GM10248 (cell line): ENCODE data around the gene ADAM22.

Experiments used
- CTCF ChIA-PET: fragments of 300-600 bp; sonication (Branson Sonifier 250); formaldehyde crosslinking; extraction: SDS; loops from one replicate; lab custom pipeline; 2021; ENCODE audit warnings: antibody characterized with exemption; lab: Yijun Ruan, JAX
- POLR2A ChIA-PET: fragments of 350-650 bp; sonication (Branson Sonifier 250); formaldehyde crosslinking; extraction: SDS; loops from one replicate; lab custom pipeline; 2020; ENCODE audit warnings: antibody characterized with exemption; lab: Yijun Ruan, JAX
- DNase-seq: peaks from one replicate; pipeline ENCODE4 v3.0.0; 2012; ENCODE audit errors: extremely low spot score
- TF ChIP-seq, protein P1 (sequence below): IDR thresholded peaks from 2 replicates; pipeline ENCODE4 v1.5.1; 2012; ENCODE audit warnings: mild to moderate bottlenecking, low read depth; ENCODE audit errors: extremely low read depth, missing control alignments, control extremely low read depth

The ADAM22 gene

DNA sequence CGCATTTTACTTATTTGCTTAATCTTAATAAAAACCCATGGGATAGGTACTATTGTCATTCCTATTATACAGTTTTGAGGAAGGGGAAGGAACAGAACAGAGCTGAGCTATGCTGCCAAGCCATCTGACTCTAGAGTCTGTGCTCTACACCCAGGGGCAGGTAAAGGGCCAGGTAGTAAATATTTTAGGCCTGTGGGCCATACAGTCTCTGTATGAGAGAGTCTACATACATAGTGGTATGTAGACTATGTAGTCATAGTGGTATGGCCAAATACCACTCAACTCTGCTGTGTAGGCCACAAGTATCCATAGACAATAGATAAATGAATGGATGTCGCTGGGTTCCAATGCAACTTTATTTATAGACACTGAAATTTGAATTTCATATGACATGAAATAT, 289.2 kb downstream of the ADAM22 start:
- DNase-seq = no peak
- POLR2A ChIA-PET = no interaction called here
- TF ChIP-seq, protein P1, sequence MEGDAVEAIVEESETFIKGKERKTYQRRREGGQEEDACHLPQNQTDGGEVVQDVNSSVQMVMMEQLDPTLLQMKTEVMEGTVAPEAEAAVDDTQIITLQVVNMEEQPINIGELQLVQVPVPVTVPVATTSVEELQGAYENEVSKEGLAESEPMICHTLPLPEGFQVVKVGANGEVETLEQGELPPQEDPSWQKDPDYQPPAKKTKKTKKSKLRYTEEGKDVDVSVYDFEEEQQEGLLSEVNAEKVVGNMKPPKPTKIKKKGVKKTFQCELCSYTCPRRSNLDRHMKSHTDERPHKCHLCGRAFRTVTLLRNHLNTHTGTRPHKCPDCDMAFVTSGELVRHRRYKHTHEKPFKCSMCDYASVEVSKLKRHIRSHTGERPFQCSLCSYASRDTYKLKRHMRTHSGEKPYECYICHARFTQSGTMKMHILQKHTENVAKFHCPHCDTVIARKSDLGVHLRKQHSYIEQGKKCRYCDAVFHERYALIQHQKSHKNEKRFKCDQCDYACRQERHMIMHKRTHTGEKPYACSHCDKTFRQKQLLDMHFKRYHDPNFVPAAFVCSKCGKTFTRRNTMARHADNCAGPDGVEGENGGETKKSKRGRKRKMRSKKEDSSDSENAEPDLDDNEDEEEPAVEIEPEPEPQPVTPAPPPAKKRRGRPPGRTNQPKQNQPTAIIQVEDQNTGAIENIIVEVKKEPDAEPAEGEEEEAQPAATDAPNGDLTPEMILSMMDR = no peak
- CTCF ChIA-PET = interaction anchor here (1.1 to 2.4 kb wide), 2 partner anchors 9 to 12 kb away, joined by 4 to 7 read pairs; no protein-coding TSS in a partner anchor

DNA sequence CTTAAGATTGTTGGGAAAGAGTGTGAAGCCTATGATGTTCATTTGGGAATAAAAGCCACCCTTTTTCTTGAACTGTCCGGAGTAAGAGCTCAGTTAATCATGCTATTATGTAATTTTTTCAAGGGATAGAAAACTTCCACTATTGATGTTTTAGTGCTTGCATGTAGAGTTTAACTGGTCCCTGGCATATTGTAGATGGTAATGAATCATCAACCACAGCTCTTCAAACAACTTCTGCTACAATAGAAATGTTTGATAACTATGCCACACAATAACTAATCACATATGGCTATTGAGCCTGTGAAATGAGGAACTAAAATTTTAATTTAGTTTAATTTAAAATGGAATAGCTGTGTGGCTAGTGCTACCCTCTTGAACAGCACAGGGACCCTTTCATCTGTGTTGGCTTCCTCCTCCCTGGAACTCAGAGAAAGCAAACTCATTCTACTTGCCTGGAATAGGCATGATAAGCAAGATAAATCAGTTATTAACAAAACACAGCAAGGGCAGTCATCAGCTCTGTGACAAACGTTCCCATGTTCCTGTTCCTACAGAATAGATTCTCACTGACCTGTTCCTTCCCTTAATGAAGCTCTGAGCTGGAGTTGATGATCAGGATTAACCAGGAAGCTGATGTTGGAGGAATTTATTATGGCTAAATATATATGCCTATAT, 290.7 kb downstream of the ADAM22 start:
- CTCF ChIA-PET = interaction anchor here (1.1 to 2.4 kb wide), 3 partner anchors 11 to 133 kb away, joined by 3 to 7 read pairs (median 4); no protein-coding TSS in a partner anchor
- TF ChIP-seq, protein P1 = no peak
- no peak for DNase-seq
- POLR2A ChIA-PET = no interaction called here

DNA sequence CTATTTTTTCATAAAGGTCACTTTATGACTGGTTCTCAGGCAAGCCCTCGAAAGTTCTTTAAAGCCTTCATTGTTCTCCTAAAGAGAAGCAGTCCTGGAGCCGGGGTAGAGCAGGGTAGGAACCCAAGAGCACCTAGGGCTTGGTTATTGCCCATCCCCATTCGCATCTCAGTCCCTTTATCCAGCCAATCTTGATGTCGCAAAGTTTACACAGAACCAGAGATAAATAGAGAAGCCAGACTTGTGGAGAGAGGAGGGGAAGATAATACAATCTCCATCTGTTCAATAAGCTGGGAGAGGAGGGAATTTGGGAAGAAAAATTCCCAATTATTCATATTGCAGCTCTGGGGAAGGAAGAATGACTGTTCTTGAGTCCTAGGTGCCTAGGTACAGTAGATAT, 292.1 kb downstream of the ADAM22 start:
- TF ChIP-seq, protein P1 = no peak

DNA sequence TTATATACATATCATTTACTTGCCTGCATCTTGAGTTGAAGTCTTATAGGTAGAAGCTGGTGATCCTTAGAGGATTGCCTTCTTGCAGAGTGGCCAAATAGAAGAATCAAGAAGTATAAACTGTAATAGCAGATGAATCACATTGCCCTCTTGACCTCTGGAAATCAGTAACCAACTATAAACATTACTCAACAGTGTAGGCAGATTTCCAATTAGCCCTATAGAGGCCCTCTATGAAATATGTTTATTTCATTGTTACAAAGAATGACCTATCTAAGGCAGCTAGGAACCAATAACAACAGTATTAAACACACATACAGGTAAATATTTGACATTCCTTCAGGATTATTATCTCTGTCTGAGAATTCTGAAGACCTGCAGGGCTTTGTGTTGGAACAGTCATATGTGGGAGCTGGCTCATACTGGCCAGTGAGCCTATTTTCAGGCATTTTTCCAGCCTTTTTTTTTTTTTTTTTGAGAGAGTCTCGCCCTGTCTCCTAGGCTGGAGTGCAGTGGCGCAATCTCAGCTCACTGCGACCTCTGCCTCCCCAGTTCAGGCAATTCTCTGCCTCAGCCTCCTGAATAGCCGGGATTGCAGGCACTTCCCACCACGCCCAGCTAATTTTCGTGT, 292.9 kb downstream of the ADAM22 start:
- POLR2A ChIA-PET = no interaction called here
- TF ChIP-seq, protein P1 = no peak
- DNase-seq = no peak
- CTCF ChIA-PET = interaction anchor here (1.1 to 2.2 kb wide), 4 partner anchors 9 to 132 kb away, joined by 3 to 10 read pairs (median 4); no protein-coding TSS in a partner anchor

More for the DNA sequence above, 292.1 kb downstream of the ADAM22 start:
- ChIA-PET POLR2A (no interaction called here), CTCF (interaction anchor here (1.1 to 2.2 kb wide), 4 partner anchors 8 to 133 kb away, joined by 3 to 10 read pairs (median 4); no protein-coding TSS in a partner anchor)
- DNase-seq = no peak

DNA sequence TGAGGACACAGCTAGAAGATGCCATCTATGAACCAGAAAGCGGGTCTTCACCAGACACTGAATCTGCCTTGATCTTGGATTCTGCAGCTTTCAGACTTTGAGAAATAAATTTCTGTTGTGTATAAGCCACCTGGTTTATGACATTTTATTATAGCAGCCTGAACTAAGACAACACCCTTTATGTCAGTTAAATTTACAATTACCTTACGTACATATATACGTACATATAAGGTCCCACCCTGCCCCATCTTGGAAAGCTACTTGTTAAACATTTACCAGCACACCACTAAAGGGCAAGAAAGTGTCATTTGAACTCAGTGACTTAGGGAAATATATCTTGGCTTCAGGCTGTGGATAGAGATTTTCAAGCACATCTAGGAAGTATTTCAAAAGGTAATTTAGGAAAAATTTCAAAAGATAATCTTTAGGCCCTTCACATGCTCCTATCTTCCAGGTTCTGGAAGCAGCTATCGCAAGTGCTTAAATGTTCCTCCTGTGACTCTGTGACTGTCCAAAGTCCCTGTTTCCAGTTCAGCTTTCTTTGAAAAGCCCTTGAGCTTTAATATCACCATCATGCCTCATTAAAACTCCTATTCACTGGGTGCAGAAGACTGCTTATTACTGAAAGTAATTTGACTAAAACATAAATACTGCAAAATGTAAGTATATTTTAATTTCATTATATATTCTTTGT, 295.4 kb downstream of the ADAM22 start:
- TF ChIP-seq, protein P1 = no peak
- POLR2A ChIA-PET = no interaction called here
- no peak for DNase-seq
- CTCF ChIA-PET = interaction anchor here (0.9 to 1.9 kb wide), 3 partner anchors 9 to 116 kb away, joined by 3 to 7 read pairs (median 4); partner anchors contain the start of gene SRI

DNA sequence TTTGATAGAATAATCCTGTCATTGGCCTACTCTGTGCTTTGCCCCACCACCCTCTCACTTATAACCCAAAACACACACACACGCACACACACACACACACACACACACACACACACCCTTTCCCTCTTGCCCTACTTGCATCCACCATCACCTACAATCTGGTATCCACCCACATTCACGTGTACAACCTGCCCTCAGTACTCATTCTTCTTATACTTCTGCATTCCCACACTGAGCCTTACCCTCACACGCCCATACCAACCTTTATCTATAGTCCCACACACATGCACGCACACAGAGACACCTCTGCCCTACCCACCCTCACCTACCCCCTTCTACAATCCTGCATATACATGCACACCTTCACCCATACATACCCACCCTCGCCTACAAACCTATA, 296.6 kb downstream of the ADAM22 start:
- ChIA-PET POLR2A (no interaction called here), CTCF (interaction anchor here (1.9 kb wide), 1 partner anchor 10 kb away, joined by 7 read pairs; the partner anchor contains the start of gene SRI)
- TF ChIP-seq, protein P1 = no peak
- DNase-seq = no peak
